GM19193 (cell line): ENCODE results near the gene KRT2.

Experiments
- POLR2A ChIP-seq: IDR thresholded peaks from 4 replicates; pipeline ENCODE4 v1.6.1; 2011; ENCODE audit not compliant: insufficient read depth, insufficient read length; ENCODE audit errors: extremely low read depth

Gene KRT2

DNA sequence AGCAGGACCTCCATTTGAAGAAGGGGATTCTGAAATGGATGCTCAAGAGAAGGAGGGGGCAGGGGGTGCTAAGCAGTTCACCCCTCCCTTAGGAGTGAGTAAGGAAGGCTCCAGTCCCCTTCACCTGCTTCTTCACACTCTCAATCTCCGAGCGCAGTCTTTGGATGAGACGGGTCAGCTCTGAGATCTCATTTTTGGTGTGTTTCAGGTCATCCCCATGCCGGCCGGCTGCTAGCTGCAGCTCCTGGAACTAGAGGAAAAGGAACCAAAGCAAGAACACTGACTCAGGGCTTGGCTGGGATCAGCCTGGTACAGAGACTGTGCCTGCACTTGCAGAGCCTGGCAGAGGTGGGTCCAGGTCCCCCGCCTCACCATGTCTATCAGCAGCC lies 40.9 kb downstream of the KRT2 start:
- TF ChIP-seq POLR2A: no peak

DNA sequence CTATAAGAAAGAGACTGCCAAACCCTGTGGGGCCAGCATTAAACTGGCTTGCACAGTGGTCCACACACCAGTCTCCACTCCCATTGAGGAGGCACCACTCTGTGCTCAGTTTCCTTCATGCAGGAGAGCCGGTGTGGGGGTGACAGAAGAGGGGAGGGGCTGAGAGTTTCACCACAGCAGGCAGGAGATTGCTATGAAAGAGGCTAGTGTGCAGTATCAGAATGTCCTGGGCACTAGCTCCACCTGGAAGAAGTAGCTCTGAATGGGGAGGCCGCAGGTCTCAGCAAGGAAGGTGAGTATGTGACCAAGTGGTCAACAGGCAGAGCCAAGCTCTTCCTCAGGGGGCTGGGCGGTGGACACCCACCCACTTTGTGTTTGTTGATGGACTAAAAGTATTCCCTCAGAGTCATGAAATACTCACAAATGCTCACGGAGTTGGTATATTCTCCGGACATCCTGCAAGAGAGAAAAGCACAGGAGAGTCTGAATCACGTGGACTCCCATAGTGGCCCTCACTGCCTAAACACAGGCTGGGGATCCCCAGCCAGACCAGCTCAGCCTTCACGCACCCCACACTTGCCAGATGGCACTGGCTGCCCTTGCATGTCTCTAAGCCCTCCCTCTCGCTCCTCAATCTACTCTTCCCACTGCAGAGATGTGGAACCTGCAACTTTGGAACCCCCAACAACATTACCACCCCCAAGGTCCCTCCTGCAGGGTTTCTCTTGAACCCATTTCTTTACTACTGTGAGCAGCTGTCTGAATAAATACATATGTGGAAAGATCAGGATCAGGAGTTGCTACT lies 43.0 kb downstream of the KRT2 start:
- no peak for TF ChIP-seq POLR2A

DNA sequence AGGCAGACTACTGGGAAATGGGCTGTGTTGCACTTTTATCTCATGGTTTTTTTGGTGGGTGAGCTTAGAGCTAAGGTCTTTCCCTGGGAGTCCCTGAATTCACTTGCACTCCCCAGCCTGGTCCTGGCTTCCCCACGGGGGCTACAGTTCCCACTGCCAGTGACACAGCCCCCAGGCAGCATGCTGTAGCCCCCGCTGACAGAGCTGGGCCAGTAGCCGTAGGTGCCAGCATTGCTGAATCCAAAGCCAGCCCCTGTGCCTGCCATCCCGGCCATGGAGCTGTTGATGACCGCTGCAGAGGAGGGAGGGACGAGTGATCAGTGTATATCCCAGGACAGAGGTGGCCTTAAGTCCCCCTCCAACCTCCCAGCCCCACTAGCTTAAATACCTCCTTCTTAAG lies 43.9 kb downstream of the KRT2 start:
- no peak for TF ChIP-seq POLR2A

DNA sequence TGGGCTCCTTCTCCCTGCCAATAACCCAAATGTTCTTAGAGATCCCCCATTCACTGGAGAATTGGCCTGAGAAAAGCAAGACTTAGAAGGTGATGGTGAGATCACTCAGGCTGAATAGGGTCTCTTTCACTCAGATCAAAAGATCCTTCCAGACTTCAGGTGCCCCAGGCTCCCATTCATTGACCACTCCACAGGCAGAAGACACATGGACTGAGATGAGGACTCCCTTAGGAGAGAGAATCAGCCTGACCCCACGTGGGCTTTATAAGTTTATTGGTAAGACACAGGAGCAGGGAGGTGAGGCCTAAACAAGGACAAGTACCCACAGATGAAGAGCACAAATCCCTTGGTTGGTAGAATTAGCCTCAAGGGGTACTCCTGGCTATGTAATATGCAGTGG lies 44.7 kb downstream of the KRT2 start:
- no peak for TF ChIP-seq POLR2A

DNA sequence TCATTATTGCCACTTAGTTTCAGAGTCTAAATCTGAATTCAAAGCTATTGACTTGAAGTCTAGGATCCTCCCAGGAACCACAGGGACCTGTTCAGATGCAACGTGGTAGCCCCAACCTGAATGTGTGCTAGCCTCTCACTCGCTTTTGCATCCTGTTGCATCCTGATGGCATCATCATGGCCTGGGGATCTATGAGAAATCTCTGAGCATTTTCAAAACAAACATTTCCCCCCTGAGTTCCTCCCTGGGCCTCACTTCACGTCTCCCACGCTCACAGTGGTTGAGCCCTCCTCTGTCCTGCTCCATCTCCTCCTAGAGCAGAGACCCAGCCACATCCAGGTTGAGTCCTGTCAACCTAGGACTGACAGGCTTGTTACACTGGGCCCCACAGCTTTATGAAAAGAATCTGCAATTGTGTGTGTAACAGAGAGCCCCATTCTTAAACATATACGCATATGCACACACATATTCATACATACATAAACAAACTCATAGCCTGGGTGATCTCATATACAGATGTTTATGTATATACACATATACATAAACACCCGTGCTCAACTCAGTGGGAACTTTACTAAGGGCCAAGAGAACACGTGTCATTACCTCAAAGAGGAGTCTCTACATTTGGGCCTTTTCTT lies 45.3 kb downstream of the KRT2 start:
- TF ChIP-seq POLR2A: no peak

DNA sequence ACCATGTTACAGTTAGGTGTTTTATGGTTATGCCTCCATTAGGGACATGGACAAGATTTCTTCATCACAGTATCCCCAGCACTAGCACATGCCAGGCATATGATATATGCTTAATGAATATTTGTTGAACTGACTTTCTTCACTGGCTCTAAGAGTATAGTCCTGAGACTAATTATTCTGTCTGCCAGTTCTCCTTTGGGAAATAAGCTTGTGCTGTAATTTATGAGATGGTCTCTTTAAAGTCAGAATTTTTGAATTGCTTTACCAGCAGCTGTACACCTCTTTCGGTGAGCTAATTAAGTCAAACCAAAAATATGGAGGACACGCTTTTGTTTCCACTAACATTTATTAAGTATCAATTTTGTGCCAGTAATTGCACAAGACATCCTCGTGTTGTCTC lies 45.9 kb downstream of the KRT2 start:
- no peak for TF ChIP-seq POLR2A

DNA sequence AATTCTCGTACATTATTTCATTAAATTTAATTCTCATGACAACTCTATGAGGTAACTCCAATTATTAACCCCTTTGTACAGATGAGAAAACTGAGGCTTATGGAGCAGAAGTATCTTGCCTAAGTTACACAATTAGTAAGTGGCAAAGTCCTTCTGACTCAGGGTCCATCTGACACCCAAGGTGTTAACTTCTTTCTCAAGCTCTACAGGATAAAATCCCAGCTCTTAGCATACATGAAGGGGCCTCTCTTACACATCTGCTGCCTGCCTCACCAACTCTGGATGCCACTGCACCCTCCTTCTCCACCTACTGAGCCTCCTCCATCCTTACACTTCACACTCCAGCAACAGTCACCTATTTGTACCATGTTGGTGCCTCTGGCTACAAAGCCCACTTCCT lies 46.5 kb downstream of the KRT2 start:
- TF ChIP-seq POLR2A: no peak

DNA sequence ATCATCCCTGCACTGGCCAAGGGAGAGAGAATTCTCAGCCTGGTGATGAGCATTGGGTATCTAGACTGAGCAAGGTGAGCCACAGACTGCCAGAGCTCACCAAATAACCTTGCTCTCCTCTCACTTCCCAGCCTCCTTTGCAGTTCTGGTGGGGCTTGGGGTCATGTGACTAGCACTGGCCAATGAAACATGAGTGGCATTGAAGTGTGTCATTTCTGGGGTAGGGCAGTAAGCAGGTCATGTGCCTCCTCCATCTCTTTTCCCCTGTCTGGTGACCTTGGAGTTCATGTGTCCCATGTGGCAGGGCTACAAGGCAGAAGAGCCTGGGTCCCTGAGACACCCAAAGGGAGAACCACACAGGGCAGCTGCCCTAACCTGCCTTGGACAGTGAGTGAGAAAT lies 47.2 kb downstream of the KRT2 start:
- no peak for TF ChIP-seq POLR2A

DNA sequence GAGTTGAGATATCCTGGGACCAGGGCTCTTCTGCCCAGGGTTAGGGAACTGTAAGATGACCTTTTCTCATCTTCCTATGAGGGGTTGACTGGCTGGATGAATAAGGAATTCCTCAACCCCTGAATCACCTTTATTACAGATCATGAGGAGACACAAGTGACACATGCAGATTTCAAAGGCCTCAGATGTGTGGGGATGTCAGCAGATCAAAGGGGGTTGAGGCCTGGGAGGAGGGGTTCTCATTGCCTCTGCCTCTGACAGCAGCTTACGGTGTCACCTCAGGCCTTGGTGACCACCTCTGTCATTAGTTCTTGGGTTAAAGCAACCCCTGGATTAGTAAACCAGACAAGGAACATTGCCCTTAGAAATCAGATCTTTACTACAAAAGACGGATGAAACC lies 48.7 kb downstream of the KRT2 start:
- TF ChIP-seq POLR2A: no peak

DNA sequence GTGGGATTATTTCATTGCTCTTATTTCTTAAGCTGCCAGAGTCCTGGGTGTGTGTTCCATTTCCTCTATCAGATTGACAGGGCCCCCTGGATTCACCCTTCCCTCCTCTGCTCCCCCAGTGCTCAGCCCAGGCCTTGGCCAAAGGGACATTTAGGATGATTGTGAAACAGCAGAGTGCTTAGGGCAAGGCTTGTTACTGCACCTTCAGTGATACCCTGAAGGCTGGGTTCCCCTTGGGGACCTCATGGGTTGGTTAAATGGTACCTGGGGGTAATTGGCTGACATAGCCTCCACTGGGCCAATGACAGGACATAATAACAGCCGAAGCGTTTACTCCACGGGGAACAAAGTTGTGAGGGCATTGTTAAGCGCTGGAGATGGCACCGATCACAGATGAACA lies 49.5 kb downstream of the KRT2 start:
- no peak for TF ChIP-seq POLR2A

DNA sequence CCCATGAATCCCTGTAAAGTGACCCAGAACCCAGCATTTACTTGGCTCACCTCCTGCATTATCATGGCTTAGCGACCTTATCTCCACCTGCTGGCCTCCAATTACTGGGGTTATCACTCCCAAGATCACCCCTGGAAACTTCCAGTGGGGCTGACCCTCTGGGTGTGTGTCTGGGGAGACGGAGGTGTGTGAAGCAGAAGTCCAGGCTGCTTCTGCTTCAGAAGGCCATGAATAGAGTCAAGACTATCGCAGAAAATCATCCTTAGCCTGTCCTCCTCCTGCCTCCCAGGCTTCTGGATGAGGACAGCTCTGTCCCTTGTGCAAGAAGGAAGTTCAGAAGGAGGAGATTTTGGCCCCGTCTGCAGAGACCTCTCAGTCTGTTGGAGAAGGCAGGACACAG lies 50.3 kb downstream of the KRT2 start:
- TF ChIP-seq POLR2A: no peak

DNA sequence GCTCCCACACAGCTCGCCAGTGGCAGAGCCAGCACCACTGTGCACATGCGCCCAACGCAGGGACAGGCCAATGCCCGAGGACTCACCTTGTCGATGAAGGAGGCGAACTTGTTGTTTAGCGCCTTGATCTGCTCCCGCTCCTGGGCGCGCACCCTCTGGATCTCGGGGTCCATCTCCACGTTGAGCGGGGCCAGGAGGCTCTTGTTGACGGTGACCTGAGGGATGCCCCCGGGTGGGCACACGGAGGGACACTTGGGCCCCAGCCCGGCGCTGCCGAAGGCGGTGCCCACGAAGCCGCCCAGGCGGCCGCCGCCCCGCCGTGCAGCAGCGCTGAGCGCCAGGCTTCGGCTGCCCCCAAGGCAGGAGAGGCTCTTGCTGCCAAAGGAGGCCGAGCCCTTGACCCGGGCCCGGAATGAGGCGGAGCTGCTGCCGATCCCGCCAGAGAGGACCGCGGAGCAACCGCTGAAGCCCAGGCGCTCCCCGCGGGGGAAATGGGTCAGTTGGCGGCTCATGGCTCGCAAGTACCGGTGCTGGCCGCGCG lies 51.0 kb downstream of the KRT2 start, which contains the start of gene KRT72:
Gene KRT72 (minus strand): TSS at position 523 of the 541 bp plus-strand sequence. CDS start 11 bp downstream, at position 512.
- no peak for TF ChIP-seq POLR2A

DNA sequence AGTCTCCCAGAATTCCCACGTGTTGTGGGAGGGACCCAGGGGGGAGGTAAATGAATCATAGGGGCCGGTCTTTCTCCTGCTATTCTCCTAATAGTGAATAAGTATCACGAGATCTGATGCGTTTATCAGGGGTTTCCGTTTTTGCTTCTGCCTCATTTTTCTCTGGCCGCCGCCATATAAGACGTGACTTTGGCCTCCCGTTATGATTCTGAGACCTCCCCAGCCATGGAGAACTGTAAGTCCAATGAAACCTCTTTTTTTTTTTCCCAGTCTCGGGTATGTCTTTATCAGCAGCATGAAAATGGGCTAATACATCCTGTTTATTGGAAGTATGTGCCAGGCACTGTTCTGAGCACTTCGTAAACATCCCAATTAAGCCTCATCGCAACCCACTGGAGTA lies 51.5 kb downstream of the KRT2 start:
- no peak for TF ChIP-seq POLR2A

DNA sequence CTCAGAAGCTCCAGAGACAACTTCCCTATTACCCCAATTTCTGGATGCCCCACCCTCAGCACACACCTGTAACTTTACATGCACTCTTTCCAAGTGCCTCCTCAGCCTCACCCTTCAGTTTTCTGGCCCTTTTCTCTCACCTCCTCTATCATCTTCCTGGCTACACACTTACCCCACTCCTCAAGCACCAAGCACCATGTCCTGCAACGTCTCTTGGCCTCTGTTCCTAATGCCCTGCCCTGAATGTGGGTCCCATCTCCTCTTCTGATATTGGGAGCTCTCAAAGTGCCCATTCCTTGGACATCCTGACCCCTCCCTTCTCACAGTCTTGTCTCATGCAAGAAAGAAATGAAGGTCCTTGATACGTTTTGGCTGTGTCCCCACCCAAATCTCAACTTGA lies 51.9 kb downstream of the KRT2 start:
- TF ChIP-seq POLR2A: no peak

DNA sequence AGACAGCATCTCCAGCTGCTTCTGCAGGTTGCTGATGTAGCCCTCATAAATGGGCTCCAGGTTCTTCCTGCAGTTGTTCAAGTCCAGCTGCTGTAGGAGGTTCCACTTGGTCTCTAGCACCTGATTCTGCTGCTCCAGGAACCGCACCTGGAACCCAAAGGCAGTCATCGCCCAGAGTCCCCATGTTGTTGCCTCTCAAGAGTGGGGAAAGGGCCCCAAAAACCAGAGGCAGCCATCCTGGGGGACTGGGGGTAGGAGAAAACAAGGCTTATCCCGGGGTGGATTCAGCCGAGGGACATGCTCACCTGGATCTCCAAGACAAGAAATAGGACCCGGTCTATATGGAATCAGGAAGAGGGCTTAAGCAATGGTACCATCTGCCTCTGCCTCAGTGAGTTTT lies 53.0 kb downstream of the KRT2 start:
- no peak for TF ChIP-seq POLR2A
